ENCODE measurements around the gene VTCN1. TPM values are rescaled to one million over a fixed set of nuclear protein-coding genes. Genes with fewer than 3 reads are reported as not detected.

The VTCN1 gene
- total RNA-seq, 1 experiment from 2014 or later, result 0.17 TPM

DNA sequence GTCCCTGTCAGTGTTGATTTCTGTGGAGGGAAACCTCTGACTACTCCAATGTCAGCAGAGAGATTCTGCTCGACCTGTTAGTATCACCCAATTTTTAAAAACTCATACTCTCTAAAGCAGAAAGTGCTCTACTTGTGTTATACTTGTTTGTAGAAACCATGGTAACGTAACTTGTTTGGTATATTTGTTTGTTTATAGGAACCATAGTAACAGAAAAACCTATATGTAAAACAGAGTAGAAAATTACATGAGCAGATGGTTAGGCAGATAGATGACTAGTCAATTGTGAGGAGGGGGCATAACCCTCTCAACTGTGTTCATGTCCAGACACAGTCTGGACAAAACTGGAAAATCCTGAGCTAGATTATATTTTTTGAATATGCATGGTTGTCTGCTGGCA is 95.8 kb downstream of the VTCN1 start:
- no peaks in the 10 kb centered on the region for H3K79me2 ChIP-seq (ENCODE audit: insufficient read depth, low read length)
- TF ChIP-seq REST (IDR thresholded peaks at IDR 0.05; ENCODE audit: low read depth), result no peak
- TF ChIP-seq MAX (IDR thresholded peaks at IDR 0.05), result no peak
- TF ChIP-seq CBX3 (IDR thresholded peaks at IDR 0.05; ENCODE audit: low read depth), result no peak
- TF ChIP-seq SRF (IDR thresholded peaks at IDR 0.05; ENCODE audit: low read depth), result no peak
- TF ChIP-seq EZH2phosphoT487 (IDR thresholded peaks at IDR 0.05; ENCODE audit: borderline replicate concordance), result no peak
- TF ChIP-seq ATF3 (IDR thresholded peaks at IDR 0.05), result no peak
- no peak for TF ChIP-seq ZNF274 (IDR thresholded peaks at IDR 0.05; ENCODE audit: low read depth, low read length)
- no peak for TF ChIP-seq EGR1 (IDR thresholded peaks at IDR 0.05; ENCODE audit: low read depth)
- TF ChIP-seq EZH2 (IDR thresholded peaks at IDR 0.05), result no peak
- TF ChIP-seq SIN3A (IDR thresholded peaks at IDR 0.05; ENCODE audit: low read depth), result no peak
- TF ChIP-seq CTCF (IDR thresholded peaks at IDR 0.05 in 2 of 3, conservative IDR thresholded peaks at IDR 0.05 in 1 of 3; ENCODE audit: borderline replicate concordance in 1 of 3, insufficient read depth in 1 of 3, low read depth in 2 of 3, low read length in 2 of 3), result no peak
- no peak for TF ChIP-seq CEBPB (IDR thresholded peaks at IDR 0.05; ENCODE audit: low read depth)
- no peak for TF ChIP-seq FOSL1 (IDR thresholded peaks at IDR 0.05; ENCODE audit: low read depth)
- no peak for TF ChIP-seq POLR2A (IDR thresholded peaks at IDR 0.05; ENCODE audit: borderline replicate concordance, extremely low read depth, insufficient read depth, insufficient read length)
- H3K4me2 ChIP-seq (ENCODE audit: low read length), result no peak overlapping the region
- H3K4me3 ChIP-seq (replicated peaks in 1 of 2; ENCODE audit: low read depth in 1 of 2, low read length in 2 of 2), result no peak overlapping the region
- H3K4me1 ChIP-seq (ENCODE audit: control insufficient read depth in 1 of 2, insufficient read depth in 2 of 2, low read length in 2 of 2), result peaks cover 0 to 12% of the 10 kb centered on the region in 2 experiments; a peak in 1 of 4 replicates
- no peaks in the 10 kb centered on the region for H4K20me1 ChIP-seq (ENCODE audit: insufficient read depth)
- H3K27ac ChIP-seq (ENCODE audit: low read depth, low read length), result no peak overlapping the region
- RAD21 ChIA-PET (ENCODE audit: low non-redundant PET in 1 of 2, low total read pairs in 2 of 2, uncharacterized antibody in 2 of 2, unreplicated experiment in 2 of 2), result no interaction called here
- DNase-seq (ENCODE audit: low read depth, low spot score) (no peak), ATAC-seq (no peak)
- no peak overlapping the region for H2AFZ ChIP-seq (ENCODE audit: low read depth, low read length, poor library complexity, severe bottlenecking)
- intact Hi-C loops (cut with micrococcal nuclease), result no loop called here
- BruUV-seq (replicated peaks), result no TSS peak
- H3K36me3 ChIP-seq (ENCODE audit: control insufficient read depth in 1 of 2, insufficient read depth in 2 of 2, low read length in 2 of 2), result 0 out of 4 replicates have a peak, but pooled peaks cover 0 to 2% of the 10 kb centered on the region in 2 experiments
- CTCF ChIA-PET, result interaction anchor here (0.9 kb wide), 1 partner anchor 22 kb away, joined by 3 read pairs; no protein-coding TSS in a partner anchor
- POLR2A ChIA-PET, result no interaction called here
- no peaks in the 10 kb centered on the region for H3K27me3 ChIP-seq (ENCODE audit: insufficient read depth, low read length)
- no peaks in the 10 kb centered on the region for H3K9me2 ChIP-seq (ENCODE audit: insufficient read depth)
- H3K9me3 ChIP-seq (ENCODE audit: control insufficient read depth in 1 of 2, insufficient read depth in 1 of 2, low read depth in 1 of 2, low read length in 2 of 2), result no peaks in the 10 kb centered on the region
- H3K9ac ChIP-seq (ENCODE audit: low read length), result no peak overlapping the region
